CD1c-positive myeloid dendritic cell (primary cell): Measurements from ENCODE around the gene MCMBP.

Source experiments
- DNase-seq: peaks from one replicate; pipeline ENCODE4 v3.0.0-alpha.2; 2016; ENCODE audit errors: extremely low spot score

MCMBP gene

GRCh38 chr10:119784340-119785067, 88.1 kb downstream of the MCMBP start:
- DNase-seq, result peak; percentile 56

- DNase-seq, result peak; percentile 30
These were observed 89.0 kb downstream of the MCMBP start for GRCh38 chr10:119783665-119784027.

- no peak for DNase-seq
These were observed 89.5 kb downstream of the MCMBP start for GRCh38 chr10:119782981-119783664.

DNA sequence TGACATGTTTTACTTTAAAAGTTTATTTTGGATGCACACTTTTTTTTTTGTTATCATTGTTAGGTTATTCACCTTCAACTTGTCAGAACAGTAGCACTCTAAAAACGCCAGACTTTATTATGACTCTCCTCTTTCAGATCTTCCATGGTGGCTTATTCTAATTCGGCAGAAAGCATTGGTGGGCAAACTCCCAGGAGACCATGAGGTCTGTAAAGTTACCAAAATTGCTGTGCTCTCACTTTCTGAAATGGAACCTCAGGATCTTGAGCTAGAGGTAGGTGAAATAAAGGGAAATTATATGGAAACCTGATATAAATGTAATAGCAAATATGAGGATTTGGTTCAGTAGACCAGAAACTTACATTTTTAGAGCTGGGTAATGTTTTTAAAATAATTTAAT, 91.1 kb downstream of the MCMBP start:
- no peak for DNase-seq

DNA sequence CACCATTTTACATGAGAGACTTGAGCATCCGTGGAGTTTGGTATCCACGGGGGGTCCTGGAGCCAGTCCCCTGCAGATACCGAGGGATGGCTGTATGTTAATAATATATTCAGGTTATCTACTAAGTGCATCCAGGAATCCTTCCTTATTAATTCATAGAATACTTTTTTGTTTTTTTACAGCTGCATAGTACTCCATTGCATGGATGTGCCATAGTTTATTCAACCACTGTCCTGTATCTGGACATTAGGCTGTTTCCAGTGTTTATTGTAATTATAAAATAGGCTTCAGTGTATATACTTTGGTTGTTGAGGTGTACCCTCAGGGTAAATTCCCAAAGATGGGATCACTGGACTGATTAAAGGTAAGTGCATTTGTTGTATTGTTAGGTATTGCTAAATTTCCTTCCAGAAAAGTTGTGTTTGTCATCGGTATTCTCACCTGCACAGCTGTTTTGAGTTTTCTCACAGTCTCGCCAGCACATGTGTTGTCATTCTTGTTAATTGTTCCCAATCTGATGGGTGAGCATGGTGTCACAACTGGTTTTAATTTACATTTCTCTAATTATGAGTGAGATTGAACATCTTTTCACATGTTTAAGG, 91.7 kb downstream of the MCMBP start:
- no peak for DNase-seq
